Fibroblast of the aortic adventitia (primary cell): ENCODE data around the gene TUBGCP6. TPM values are rescaled to one million over a fixed set of nuclear protein-coding genes. Genes with fewer than 3 reads are reported as not detected.
A peak's percentile ranks its signal among the peaks of the same experiment; 100 is the strongest.

Experiments
- DNase-seq: peaks from one replicate; pipeline ENCODE4 v3.0.0-alpha.2; 2010; ENCODE audit warnings: low read depth
- H3K4me3 ChIP-seq: 2 replicates; pipeline ENCODE4 v1.5.1; 2011; ENCODE audit warnings: low read depth, mild to moderate bottlenecking, control low read depth, low read length, moderate library complexity
- CTCF ChIP-seq: IDR thresholded peaks from 2 replicates; pipeline ENCODE4 v1.5.1; 2011; ENCODE audit warnings: mild to moderate bottlenecking, low read length, control low read depth, inconsistent platforms; ENCODE audit not compliant: insufficient read depth
- total RNA-seq: library from RNA; depleted of rRNA; stranded (reverse); fragments of >200 nt; gene quantifications from 2 replicates; pipeline ENCODE4 v1.2.3, GENCODE V29; 2012; ENCODE audit warnings: low replicate concordance

TUBGCP6 gene
- total RNA-seq, 1 donor: 23.6 TPM

GRCh38 chr22:50243685-50244419, 971 bp downstream of the TUBGCP6 start:
- peak; percentile 7 for DNase-seq
- no peak for TF ChIP-seq CTCF

GRCh38 chr22:50242406-50242949, 2.3 kb downstream of the TUBGCP6 start:
- DNase-seq: peak; percentile 9
- no peak for TF ChIP-seq CTCF
- H3K4me3 ChIP-seq: peak overlapping the region; percentile 60

More at GRCh38 chr22:50243685-50244419, 971 bp downstream of the TUBGCP6 start:
- peak overlapping the region; percentile 77 for H3K4me3 ChIP-seq

- no peak overlapping the region for H3K4me3 ChIP-seq
- no peak for DNase-seq
- no peak for TF ChIP-seq CTCF
These were observed 6.1 kb downstream of the TUBGCP6 start for GRCh38 chr22:50238755-50239154.

GRCh38 chr22:50236731-50237409, 8.0 kb downstream of the TUBGCP6 start:
- TF ChIP-seq CTCF: peak; percentile 46
- DNase-seq: peak; percentile 24

GRCh38 chr22:50233223-50233622, 11.6 kb downstream of the TUBGCP6 start:
- TF ChIP-seq CTCF: no peak
- DNase-seq: no peak
- H3K4me3 ChIP-seq: no peak overlapping the region

More at GRCh38 chr22:50236731-50237409, 8.0 kb downstream of the TUBGCP6 start:
- no peak overlapping the region for H3K4me3 ChIP-seq

GRCh38 chr22:50232481-50233151, 12.2 kb downstream of the TUBGCP6 start:
- no peak overlapping the region for H3K4me3 ChIP-seq
- TF ChIP-seq CTCF: no peak
- DNase-seq: no peak
